ENCODE data around the gene LZTS2.
A peak's percentile ranks its signal among the peaks of the same experiment; 100 is the strongest.
"Not testable (repeated sequence)": the region's sequence is repeated elsewhere in the genome, so short reads cannot be mapped to it uniquely, and the experiment has no call there.

The LZTS2 gene

DNA sequence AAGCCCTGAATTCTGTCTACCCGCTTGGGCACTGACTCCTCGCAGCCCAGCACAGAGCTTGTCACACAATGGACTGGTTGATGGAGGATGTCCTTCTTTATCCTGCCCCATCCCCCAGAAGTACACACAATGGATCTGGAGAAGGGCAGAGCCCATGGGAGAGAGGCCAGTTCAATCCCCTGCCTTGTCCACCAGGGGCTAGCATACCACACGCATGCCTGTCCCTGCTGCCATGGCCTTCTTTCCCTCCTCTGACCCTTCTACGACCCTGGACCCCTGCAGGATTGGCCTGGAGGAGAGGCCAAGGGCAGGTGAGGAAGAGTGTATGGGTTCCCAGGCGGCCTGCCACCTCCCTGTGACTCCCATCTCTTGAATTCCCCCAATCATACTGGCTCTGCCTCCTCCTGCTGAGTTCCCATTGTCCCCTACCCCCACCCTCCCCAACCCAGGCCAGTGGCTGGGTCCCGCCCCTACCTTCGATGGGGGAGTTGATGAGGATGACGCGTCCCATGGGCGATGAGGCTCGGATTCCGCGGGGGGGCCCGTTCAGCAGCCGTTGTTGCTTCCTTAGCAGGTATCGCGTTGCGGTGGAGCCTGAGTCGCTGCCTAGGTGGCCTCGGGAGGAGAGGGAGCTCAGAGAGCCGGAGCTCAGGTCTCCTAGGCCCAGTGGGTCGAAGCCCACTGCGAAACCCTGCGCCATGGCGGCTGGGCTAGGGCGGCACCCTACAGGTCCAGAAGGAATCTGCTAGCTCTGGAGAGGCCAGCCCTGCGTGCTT lies 30.1 kb downstream of the LZTS2 start:
- TF ChIP-seq, protein P1, sequence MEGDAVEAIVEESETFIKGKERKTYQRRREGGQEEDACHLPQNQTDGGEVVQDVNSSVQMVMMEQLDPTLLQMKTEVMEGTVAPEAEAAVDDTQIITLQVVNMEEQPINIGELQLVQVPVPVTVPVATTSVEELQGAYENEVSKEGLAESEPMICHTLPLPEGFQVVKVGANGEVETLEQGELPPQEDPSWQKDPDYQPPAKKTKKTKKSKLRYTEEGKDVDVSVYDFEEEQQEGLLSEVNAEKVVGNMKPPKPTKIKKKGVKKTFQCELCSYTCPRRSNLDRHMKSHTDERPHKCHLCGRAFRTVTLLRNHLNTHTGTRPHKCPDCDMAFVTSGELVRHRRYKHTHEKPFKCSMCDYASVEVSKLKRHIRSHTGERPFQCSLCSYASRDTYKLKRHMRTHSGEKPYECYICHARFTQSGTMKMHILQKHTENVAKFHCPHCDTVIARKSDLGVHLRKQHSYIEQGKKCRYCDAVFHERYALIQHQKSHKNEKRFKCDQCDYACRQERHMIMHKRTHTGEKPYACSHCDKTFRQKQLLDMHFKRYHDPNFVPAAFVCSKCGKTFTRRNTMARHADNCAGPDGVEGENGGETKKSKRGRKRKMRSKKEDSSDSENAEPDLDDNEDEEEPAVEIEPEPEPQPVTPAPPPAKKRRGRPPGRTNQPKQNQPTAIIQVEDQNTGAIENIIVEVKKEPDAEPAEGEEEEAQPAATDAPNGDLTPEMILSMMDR (IDR thresholded peaks at IDR 0.05; ENCODE audit: control insufficient read depth, extremely low read depth, insufficient read depth): no peak
- no peak for DNase-seq (ENCODE audit: low read depth)
- H3K4me3 ChIP-seq (ENCODE audit: low read depth, low read length): no peak overlapping the region

DNA sequence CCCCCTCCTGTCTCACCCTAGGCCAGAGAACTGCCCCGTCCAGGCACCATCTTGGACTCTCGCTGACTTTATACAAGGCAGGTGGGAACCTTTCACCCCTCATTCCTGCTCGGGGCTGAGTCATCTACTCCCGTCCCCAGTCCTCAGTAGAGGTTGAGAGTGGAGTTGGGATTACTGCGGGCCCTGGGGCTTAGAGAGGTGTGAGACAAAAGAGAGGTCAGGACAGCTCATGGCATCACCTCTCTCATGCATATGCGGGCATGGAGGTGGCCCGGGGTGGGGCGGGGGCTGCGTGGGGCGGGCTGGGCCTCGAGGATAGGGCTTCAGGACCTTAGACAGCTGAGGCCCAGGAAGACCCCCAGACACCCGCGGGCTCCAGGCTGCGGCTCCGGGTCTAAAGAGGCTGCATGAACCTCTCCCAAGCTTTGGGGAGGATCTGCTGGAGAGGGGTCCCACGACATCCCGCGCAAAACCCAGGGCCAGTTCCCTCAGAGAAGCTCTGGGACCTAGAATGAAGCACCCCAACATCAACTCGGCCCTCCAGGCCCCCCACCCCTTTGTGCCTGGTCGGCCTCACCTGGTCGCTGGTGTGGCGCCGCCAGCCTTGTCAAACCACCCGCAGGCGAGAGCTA lies 31.0 kb downstream of the LZTS2 start:
- no peak for DNase-seq (ENCODE audit: low read depth)
- TF ChIP-seq, protein P1 (IDR thresholded peaks at IDR 0.05; ENCODE audit: control insufficient read depth, extremely low read depth, insufficient read depth): no peak

DNA sequence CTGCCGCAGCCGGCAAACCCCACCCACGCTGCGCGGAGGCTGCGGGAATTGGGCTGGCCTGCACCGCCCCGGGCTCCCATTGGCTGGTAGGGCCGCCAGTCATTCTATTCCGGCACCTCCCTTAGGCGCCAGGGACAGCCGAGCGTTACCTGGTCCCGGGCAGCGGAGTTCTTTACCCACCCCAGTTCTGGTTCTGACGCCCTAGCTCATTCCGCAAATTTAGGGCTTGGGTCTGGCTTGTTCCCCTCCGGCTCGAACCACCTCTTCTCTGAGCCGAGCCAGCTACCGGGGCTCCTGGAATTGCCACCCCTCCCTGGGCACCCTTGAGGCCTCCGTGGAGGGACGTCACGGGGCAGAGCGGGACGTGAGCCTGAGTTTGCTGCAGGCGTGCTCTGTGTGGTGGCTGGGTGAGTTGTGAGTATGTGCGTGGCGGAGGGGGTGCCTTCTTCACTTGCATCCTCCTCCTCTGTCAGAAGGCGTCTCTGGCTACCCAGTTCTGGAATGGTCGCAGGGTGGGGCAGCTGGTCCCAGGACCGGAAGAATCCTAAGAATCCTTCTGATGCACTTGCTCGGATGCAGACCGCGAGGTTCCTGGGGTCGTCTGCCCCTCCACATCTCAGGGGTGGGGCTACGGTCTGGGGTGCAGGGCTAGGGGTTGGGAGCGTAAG lies 31.7 kb downstream of the LZTS2 start, which contains the start of the genes PDZD7 and SFXN3:
Gene PDZD7 (minus strand): TSS at position 2 of the 668 bp plus-strand sequence. CDS start 910 bp downstream, outside the sequence.
Gene SFXN3 (plus strand): TSS at position 107 of the 668 bp plus-strand sequence. CDS start 3,461 bp downstream, outside the sequence.
- TF ChIP-seq, protein P1 (IDR thresholded peaks at IDR 0.05; ENCODE audit: control insufficient read depth, extremely low read depth, insufficient read depth): no peak
- DNase-seq (ENCODE audit: low read depth): peak; percentile 62

More for the DNA sequence above, 31.0 kb downstream of the LZTS2 start:
- H3K4me3 ChIP-seq (ENCODE audit: low read depth, low read length): peak overlapping the region; percentile 67

DNA sequence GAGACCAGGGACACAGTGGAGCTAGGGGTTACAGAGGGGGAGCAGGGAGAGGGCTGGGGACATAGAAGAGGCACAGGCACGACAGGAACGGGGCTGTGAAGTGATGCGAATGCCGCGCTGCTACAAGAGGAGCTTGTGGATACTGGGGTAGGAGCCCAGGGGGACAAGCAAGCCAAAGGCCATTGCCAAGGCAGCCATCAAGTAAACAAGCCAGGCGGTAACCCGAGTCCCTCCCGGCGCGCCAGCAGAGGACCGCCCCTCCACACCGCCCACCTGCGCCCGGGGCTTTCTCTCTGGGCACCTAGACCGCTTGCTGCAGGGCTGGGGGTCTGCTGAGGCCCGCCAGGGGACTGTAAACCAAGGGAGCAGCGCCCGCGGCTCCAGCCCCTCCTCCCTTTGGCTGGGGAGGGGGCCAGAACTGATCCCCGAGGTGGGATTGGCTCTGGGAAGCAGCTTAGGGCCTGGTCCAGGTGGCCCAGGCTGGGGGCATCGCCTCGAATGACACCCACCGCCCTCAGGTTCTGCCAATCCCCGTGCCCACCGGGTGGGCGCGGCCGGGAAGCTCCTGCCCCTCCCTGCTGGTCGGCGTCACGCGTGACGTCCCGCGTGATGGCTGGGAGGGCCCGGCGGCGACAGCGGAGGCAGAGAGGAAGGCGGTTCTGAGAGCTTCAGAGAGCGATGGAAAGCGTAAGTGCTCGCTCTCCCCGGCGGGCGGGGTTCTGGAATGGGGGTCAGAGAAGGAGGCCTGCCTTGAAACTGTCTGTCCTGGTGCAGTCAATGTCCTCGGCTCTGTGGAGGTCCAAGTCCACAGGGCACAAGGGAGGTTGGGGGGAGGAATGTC lies 32.4 kb downstream of the LZTS2 start:
- no peak for DNase-seq (ENCODE audit: low read depth)
- H3K4me3 ChIP-seq (ENCODE audit: low read depth, low read length): peak overlapping the region; percentile 67
- TF ChIP-seq, protein P1 (IDR thresholded peaks at IDR 0.05; ENCODE audit: control insufficient read depth, extremely low read depth, insufficient read depth): no peak

More for the DNA sequence above, 31.7 kb downstream of the LZTS2 start, which contains the start of the genes PDZD7 and SFXN3:
- peak within 1 kb of the TSS; percentile 67 for H3K4me3 ChIP-seq (ENCODE audit: low read depth, low read length)

DNA sequence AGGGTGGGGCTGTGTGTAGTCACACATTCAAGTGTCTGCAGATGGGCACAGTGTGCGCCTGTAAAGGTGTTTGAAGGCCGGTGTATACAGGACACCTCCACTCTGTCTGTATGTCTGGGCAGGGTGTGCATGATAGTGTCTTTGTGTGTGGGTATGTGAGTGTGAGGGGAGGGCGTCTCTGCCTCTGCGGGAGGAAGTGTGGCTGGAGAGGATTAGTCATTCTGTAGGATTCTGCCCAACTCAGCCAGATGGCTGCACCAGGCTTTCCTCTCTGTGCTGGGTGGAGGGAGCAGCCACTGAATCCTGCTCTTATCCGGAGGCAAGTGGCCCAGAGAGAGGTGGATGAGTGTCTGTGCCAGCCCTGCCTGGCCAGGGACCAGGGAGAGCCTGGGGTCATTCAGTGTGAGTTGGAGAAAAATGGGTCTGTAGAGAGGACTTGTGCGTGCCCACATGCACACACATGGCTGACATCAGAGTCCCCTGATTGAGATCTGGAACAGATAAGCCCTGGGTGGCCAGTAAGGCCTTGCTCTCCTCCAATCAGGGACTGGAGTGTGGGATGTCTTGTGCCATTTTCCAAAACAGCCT lies 33.1 kb downstream of the LZTS2 start:
- H3K4me3 ChIP-seq (ENCODE audit: low read depth, low read length): peak overlapping the region; percentile 67
- no peak for DNase-seq (ENCODE audit: low read depth)
- TF ChIP-seq, protein P1 (IDR thresholded peaks at IDR 0.05; ENCODE audit: control insufficient read depth, extremely low read depth, insufficient read depth): no peak

DNA sequence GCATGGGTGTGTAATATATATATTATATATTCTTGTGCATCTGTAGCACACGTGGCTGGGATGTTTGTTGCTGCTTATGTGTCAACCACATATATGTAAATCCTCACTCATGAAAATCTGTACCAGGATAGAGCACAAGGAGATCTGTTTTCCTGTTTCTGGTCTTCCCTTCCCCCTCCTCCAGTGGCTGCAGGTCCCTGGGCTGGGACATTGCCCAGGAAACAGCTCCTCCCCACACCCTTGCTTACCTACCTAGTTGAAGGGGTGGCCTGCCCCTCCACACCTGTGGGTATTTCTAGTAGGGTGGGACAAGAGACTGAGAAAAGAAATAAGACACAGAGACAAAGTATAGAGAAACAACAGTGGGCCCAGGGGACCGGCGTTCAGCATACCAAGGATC lies 33.7 kb downstream of the LZTS2 start:
- H3K4me3 ChIP-seq (ENCODE audit: low read depth, low read length): peak overlapping the region; percentile 67
- TF ChIP-seq, protein P1 (IDR thresholded peaks at IDR 0.05; ENCODE audit: control insufficient read depth, extremely low read depth, insufficient read depth): no peak
- DNase-seq (ENCODE audit: low read depth): no peak

DNA sequence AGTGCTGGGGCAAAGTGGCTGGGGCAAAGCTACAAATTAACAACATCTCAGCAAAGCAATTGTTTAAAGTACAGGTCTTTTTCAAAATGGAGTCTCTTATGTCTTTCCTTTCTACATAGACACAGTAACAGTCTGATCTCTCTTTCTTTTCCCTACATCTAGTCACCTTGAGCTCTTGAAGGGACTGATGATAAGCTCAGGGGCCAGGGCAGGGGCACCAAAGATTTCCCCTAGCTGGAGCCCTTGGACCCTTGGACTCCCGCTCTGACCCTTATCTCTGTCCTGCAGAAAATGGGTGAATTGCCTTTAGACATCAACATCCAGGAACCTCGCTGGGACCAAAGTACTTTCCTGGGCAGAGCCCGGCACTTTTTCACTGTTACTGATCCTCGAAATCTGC lies 34.8 kb downstream of the LZTS2 start:
- DNase-seq (ENCODE audit: low read depth); H3K4me3 ChIP-seq (ENCODE audit: low read depth, low read length): not testable (repeated sequence)

All from LNCaP clone FGC (cell line).